ENCODE measurements around the gene DTX3.

The DTX3 gene

DNA sequence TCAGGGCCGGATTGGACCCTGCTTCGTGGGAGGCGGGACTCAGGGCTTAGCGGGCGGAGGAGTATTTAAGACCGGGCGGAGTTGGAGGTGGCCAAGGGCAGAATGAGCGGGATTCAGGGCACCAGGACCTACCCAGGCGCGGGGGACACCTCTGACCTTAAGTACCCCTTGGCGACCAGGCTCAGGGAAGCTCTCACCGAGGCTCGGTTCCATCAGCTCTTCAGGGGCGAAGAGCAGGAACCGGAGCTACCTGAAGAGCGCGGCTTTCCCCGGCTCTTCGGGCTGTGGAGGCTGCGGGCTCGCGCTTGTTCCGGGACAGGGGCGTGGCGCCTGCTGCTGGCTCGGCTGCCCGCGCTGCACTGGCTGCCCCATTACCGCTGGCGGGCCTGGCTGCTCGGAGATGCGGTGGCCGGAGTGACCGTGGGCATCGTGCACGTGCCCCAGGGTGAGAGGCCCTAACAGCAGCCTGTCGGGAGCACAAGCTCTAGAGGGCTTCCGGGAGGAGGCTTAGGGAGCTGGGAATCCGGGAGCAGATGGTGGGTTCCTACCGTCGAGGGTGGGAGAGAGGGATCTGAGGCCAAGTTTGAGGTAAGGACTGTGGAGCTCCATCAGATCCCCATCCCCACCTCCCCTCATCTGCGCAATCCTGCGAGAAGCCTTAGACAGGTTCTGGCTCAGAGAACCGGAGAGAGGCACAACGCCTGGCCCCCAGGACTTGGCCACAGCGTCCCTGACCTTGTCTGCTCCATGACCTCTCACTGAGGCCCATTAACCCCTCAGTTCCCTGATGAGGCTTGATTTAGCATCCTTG is 15.0 kb downstream of the DTX3 start:
- no peaks in the 10 kb centered on the region for H3K9me3 ChIP-seq (ENCODE audit: control insufficient read depth, insufficient read depth, low read depth, low read length)
- H3K27ac ChIP-seq (ENCODE audit: extremely low read depth, low read depth, low read length): no peak overlapping the region
- H3K4me3 ChIP-seq (ENCODE audit: low read depth, low read length): no peak overlapping the region
- H3K36me3 ChIP-seq (ENCODE audit: control insufficient read depth in 2 of 2, insufficient read depth in 1 of 2, low read length in 2 of 2): peaks cover 0 to 50% of the 10 kb centered on the region in 2 experiments; a peak in 1 of 3 replicates
- POLR2A ChIA-PET: interaction anchor here (0.5 to 1.8 kb wide), 5 partner anchors 8 to 161 kb away, joined by 3 to 7 read pairs (median 4); partner anchors contain the start of genes ARHGEF25 and DTX3
- H3K4me1 ChIP-seq (ENCODE audit: control insufficient read depth, insufficient read depth, low read length): no peaks in the 10 kb centered on the region
- CTCF ChIA-PET: interaction anchor here (0.9 to 4.5 kb wide), 10 partner anchors 11 to 83 kb away, joined by 3 to 113 read pairs (median 4); partner anchors contain the start of genes B4GALNT1 and DCTN2
- TF ChIP-seq ZNF24 (tag by site-specific recombination; IDR thresholded peaks at IDR 0.05): no peak
- no peak for TF ChIP-seq SCRT2 (tag by site-specific recombination; IDR thresholded peaks at IDR 0.05)
- TF ChIP-seq, protein P1, sequence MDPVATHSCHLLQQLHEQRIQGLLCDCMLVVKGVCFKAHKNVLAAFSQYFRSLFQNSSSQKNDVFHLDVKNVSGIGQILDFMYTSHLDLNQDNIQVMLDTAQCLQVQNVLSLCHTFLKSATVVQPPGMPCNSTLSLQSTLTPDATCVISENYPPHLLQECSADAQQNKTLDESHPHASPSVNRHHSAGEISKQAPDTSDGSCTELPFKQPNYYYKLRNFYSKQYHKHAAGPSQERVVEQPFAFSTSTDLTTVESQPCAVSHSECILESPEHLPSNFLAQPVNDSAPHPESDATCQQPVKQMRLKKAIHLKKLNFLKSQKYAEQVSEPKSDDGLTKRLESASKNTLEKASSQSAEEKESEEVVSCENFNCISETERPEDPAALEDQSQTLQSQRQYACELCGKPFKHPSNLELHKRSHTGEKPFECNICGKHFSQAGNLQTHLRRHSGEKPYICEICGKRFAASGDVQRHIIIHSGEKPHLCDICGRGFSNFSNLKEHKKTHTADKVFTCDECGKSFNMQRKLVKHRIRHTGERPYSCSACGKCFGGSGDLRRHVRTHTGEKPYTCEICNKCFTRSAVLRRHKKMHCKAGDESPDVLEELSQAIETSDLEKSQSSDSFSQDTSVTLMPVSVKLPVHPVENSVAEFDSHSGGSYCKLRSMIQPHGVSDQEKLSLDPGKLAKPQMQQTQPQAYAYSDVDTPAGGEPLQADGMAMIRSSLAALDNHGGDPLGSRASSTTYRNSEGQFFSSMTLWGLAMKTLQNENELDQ (tag by site-specific recombination; IDR thresholded peaks at IDR 0.05; ENCODE audit: low read depth): no peak
- TF ChIP-seq BCL11B (tag by site-specific recombination; IDR thresholded peaks at IDR 0.05; ENCODE audit: low read depth): no peak
- no peak for TF ChIP-seq KLF10 (tag by site-specific recombination; IDR thresholded peaks at IDR 0.05)
- TF ChIP-seq, protein P2, sequence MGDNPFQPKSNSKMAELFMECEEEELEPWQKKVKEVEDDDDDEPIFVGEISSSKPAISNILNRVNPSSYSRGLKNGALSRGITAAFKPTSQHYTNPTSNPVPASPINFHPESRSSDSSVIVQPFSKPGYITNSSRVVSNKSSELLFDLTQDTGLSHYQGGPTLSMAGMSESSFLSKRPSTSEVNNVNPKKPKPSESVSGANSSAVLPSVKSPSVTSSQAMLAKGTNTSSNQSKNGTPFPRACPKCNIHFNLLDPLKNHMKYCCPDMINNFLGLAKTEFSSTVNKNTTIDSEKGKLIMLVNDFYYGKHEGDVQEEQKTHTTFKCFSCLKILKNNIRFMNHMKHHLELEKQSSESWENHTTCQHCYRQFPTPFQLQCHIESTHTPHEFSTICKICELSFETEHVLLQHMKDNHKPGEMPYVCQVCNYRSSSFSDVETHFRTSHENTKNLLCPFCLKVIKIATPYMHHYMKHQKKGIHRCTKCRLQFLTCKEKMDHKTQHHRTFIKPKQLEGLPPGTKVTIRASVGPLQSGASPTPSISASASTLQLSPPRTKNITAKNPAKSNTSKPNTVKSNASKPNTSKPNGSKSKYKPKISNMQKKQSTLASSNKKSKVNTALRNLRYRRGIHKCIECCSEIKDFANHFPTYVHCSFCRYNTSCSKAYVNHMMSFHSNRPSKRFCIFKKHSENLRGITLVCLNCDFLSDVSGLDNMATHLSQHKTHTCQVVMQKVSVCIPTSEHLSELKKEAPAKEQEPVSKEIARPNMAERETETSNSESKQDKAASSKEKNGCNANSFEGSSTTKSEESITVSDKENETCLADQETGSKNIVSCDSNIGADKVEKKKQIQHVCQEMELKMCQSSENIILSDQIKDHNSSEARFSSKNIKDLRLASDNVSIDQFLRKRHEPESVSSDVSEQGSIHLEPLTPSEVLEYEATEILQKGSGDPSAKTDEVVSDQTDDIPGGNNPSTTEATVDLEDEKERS (tag by site-specific recombination; IDR thresholded peaks at IDR 0.05): no peak
- no peak for TF ChIP-seq ZNF23 (tag by site-specific recombination; IDR thresholded peaks at IDR 0.05; ENCODE audit: borderline replicate concordance)
- no peak for TF ChIP-seq ZNF664 (tag by site-specific recombination; IDR thresholded peaks at IDR 0.05)
- TF ChIP-seq ZNF747 (tag by site-specific recombination; IDR thresholded peaks at IDR 0.05): no peak
- no peak for TF ChIP-seq ZBTB8A (tag by site-specific recombination; IDR thresholded peaks at IDR 0.05)
- TF ChIP-seq ZNF76 (tag by site-specific recombination; IDR thresholded peaks at IDR 0.05; ENCODE audit: borderline replicate concordance, low read depth): no peak
- TF ChIP-seq ZNF211 (tag by site-specific recombination; IDR thresholded peaks at IDR 0.05; ENCODE audit: low read depth): no peak
- TF ChIP-seq ZNF132 (tag by site-specific recombination; IDR thresholded peaks at IDR 0.05; ENCODE audit: borderline replicate concordance): no peak
- TF ChIP-seq YY2 (tag by site-specific recombination; IDR thresholded peaks at IDR 0.05): no peak

DNA sequence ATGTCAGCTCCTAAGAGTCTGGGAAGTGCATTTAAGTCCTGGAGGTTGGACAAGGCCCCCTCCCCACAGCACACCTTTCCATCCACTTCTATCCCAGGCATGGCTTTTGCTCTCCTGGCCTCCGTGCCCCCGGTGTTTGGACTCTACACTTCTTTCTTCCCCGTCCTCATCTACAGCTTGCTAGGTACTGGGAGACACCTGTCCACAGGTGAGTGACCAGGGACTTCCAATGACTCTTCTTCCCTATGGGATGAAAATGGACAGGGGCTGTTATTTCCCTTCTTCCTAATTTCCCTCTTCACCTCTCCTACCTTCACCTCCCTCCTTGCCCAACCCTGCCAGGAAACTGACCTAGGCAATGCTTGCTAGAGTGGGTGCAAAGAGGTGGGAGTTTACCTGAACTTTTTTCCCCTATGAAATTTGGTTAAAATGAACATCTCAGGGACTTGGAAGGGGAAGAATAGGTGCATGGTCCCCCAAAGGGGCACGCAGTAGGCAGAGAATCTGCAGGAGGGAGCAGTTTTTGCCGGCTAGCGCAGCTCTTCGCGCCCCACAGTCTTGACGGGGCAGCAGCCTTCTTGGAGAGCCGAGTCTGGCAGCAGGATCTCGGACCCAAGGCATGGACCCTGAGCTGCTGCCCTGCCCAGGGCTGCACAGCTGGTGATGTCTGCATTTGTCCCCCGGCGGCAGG is 15.8 kb downstream of the DTX3 start:
- H3K27ac ChIP-seq (ENCODE audit: extremely low read depth, low read depth, low read length): no peak overlapping the region
- CTCF ChIA-PET: interaction anchor here (0.6 to 4.5 kb wide), 18 partner anchors 10 to 992 kb away, joined by 3 to 113 read pairs (median 4); partner anchors contain the start of genes B4GALNT1 and DCTN2
- no peak for TF ChIP-seq YY1 (tag by site-specific recombination; IDR thresholded peaks at IDR 0.05)
- 0 out of 2 replicates have a peak, but pooled peaks have one; percentile 38 for TF ChIP-seq ZEB2 (tag by site-specific recombination; IDR thresholded peaks at IDR 0.05)
- H3K9me3 ChIP-seq (ENCODE audit: control insufficient read depth, insufficient read depth, low read depth, low read length): no peaks in the 10 kb centered on the region
- H3K36me3 ChIP-seq (ENCODE audit: control insufficient read depth in 2 of 2, insufficient read depth in 1 of 2, low read length in 2 of 2): peaks cover 0 to 50% of the 10 kb centered on the region in 2 experiments; a peak in 1 of 3 replicates
- POLR2A ChIA-PET: interaction anchor here (0.6 to 1.8 kb wide), 4 partner anchors 9 to 109 kb away, joined by 3 to 7 read pairs (median 4); partner anchors contain the start of genes ARHGEF25 and DTX3
- no peak overlapping the region for H3K4me3 ChIP-seq (ENCODE audit: low read depth, low read length)
- H3K4me1 ChIP-seq (ENCODE audit: control insufficient read depth, insufficient read depth, low read length): no peaks in the 10 kb centered on the region
